Activated B cell treated with CpG ODN at 0.5 μM for 24 hours (primary cell): ENCODE results near the gene TOP2B. TPM values are rescaled to one million over a fixed set of nuclear protein-coding genes. Genes with fewer than 3 reads are reported as not detected.

Source experiments
- ATAC-seq: fragments of 200-7000 bp; cut with Tn5 transposase; one replicate; pipeline ENCODE4 v1.10.0; 2021; ENCODE audit warnings: low read depth, mild to moderate bottlenecking, moderate library complexity
- CTCF ChIA-PET: fragments of 350-600 bp; sonication (Branson Sonifier 250); formaldehyde crosslinking; loops from one replicate; lab custom pipeline; 2021; ENCODE audit warnings: antibody characterized with exemption; lab: Charles Lee
- POLR2A ChIA-PET: fragments of 350-600 bp; sonication (Branson Sonifier 250); formaldehyde crosslinking; loops from one replicate; lab custom pipeline; 2021; ENCODE audit warnings: antibody characterized with exemption; lab: Charles Lee
- DNase-seq: peaks from one replicate; pipeline ENCODE4 v3.0.0; 2022
- H3K27ac Mint-ChIP-seq: one replicate; pipeline ENCODE4 v1.8.0; 2020; ENCODE audit warnings: mixed read lengths
- H3K27me3 Mint-ChIP-seq: one replicate; pipeline ENCODE4 v1.8.0; 2021; ENCODE audit warnings: mixed read lengths
- H3K36me3 Mint-ChIP-seq: one replicate; pipeline ENCODE4 v1.8.0; 2021; ENCODE audit warnings: low read depth, mixed read lengths
- H3K4me1 Mint-ChIP-seq: one replicate; pipeline ENCODE4 v1.8.0; 2021; ENCODE audit warnings: mixed read lengths
- H3K4me3 Mint-ChIP-seq: one replicate; pipeline ENCODE4 v1.8.0; 2020; ENCODE audit warnings: mild to moderate bottlenecking, mixed read lengths
- H3K9me3 Mint-ChIP-seq: one replicate; pipeline ENCODE4 v1.8.0; 2020; ENCODE audit warnings: mixed read lengths
- intact Hi-C: fragments of 100-400 bp; cut with micrococcal nuclease; formaldehyde crosslinking; loops from one replicate; pipeline ENCODE4 v1.15.1; 2024
- total RNA-seq: library from RNA; stranded (reverse); gene quantifications from 2 replicates; pipeline ENCODE4 v1.2.3, GENCODE V29; 2022
- TF ChIP-seq, protein P1 (sequence below): fragments of 200-600 bp; IDR thresholded peaks from one replicate; pipeline ENCODE4 v1.8.0; 2022; ENCODE audit warnings: antibody characterized with exemption, mild to moderate bottlenecking

The TOP2B gene
- total RNA-seq, 1 donor from 2014 or later: 117 TPM

DNA sequence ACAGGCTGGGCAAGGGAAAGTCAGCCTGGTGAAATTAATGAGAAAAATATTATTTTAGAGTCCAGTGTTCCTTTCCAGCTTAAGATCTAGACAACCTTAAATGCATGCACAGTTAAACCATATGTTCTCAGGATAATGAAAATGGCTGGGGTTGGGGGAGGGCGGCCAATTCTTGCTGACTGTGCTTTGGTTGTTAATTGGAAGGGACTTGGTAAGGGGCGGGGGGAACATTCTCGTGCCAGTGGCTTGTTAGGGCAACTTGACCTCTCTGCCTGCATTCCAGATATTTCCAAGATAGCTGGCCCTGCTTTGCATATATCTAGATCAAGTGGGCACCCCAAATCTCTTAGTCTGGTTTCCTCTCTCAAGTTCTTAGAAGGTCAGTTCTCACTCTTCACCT, 112.5 kb downstream of the TOP2B start:
- TF ChIP-seq, protein P1, sequence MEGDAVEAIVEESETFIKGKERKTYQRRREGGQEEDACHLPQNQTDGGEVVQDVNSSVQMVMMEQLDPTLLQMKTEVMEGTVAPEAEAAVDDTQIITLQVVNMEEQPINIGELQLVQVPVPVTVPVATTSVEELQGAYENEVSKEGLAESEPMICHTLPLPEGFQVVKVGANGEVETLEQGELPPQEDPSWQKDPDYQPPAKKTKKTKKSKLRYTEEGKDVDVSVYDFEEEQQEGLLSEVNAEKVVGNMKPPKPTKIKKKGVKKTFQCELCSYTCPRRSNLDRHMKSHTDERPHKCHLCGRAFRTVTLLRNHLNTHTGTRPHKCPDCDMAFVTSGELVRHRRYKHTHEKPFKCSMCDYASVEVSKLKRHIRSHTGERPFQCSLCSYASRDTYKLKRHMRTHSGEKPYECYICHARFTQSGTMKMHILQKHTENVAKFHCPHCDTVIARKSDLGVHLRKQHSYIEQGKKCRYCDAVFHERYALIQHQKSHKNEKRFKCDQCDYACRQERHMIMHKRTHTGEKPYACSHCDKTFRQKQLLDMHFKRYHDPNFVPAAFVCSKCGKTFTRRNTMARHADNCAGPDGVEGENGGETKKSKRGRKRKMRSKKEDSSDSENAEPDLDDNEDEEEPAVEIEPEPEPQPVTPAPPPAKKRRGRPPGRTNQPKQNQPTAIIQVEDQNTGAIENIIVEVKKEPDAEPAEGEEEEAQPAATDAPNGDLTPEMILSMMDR: no peak
- ChIA-PET POLR2A (no interaction called here), CTCF (no interaction called here)
- Mint-ChIP-seq H3K4me3 (no peak overlapping the region), H3K36me3 (no peaks in the 10 kb centered on the region), H3K27ac (no peak overlapping the region), H3K4me1 (no peaks in the 10 kb centered on the region), H3K27me3 (peaks cover 7% of the 10 kb centered on the region), H3K9me3 (no peaks in the 10 kb centered on the region)
- DNase-seq (no peak), ATAC-seq (no peak)
- intact Hi-C loops: no loop called here

DNA sequence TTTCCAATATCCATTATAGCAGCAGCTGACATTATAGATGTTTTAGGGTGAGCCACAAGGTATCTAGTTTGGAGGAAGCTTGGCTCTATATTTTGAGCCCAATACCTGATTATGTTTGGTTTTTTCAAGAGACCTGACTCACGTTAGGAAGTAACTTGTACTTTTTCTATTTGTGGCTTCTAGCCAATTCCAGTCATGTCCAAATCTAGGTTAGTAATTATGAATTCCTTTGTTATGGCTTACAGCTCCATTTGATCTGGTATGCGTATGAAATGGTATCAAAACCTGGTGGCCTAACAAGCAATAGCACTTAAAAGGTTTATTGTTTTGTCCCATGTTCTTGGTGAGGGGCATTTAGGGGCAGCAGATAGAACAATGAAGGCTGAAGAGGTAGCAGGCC, 115.9 kb downstream of the TOP2B start:
- ATAC-seq (no peak), DNase-seq (no peak)
- intact Hi-C loops: no loop called here
- no peaks in the 10 kb centered on the region for H3K9me3 Mint-ChIP-seq
- POLR2A ChIA-PET: no interaction called here
- H3K4me3 Mint-ChIP-seq: no peak overlapping the region
- TF ChIP-seq, protein P1: no peak
- no peaks in the 10 kb centered on the region for H3K36me3 Mint-ChIP-seq
- peaks cover 5% of the 10 kb centered on the region for H3K27me3 Mint-ChIP-seq
- H3K27ac Mint-ChIP-seq: no peak overlapping the region
- no peaks in the 10 kb centered on the region for H3K4me1 Mint-ChIP-seq
- CTCF ChIA-PET: no interaction called here

DNA sequence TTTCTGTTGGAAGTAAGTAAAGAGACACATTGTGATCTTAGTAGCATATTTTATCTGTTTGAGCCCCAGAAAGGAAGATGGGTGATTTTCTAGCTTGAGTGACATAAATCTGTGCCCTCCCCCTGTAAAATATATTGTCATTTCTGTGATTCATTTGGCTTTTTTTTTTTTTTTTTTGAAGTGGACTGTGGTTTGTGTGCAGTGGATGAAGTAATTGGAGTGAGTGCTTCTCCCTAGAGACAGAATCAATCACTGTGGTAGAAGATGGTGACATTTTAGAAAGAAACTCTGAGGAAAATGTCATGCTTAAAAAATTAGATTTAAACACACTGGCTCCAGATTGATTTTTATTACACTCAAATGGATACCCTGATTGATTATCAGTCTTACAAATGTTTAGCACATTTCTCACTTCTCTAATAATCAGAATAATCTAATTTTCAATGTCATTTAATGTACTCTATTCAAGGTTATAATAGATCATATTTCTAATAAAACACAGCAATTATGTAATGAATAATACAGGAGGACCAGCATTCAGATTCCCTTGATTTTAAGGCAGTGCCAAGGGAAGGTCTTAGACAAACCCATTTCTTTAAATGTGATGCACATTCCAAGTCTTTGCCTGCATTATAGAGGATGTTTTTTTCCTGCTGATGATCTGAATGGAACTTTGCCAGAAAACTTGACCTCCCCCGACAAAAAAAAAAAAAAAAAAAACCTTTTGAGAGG, 116.6 kb downstream of the TOP2B start:
- H3K4me3 Mint-ChIP-seq: no peak overlapping the region
- no peaks in the 10 kb centered on the region for H3K36me3 Mint-ChIP-seq
- H3K27me3 Mint-ChIP-seq: peaks cover 2% of the 10 kb centered on the region
- intact Hi-C loops: no loop called here
- H3K4me1 Mint-ChIP-seq: no peaks in the 10 kb centered on the region
- ChIA-PET CTCF (no interaction called here), POLR2A (no interaction called here)
- ATAC-seq (no peak), DNase-seq (no peak)
- TF ChIP-seq, protein P1: no peak
- no peak overlapping the region for H3K27ac Mint-ChIP-seq
- H3K9me3 Mint-ChIP-seq: no peaks in the 10 kb centered on the region

Other genes with a start within 250 kb of the TOP2B start
- not detected in 2 replicates for gene RARB, start 236.6 kb downstream of the TOP2B start, total RNA-seq
- 104 and 127 TPM in 2 replicates for gene NGLY1, start 118.5 kb upstream of the TOP2B start, total RNA-seq
- 12.6 and 14.2 TPM in 2 replicates for gene OXSM, start 125.2 kb upstream of the TOP2B start, total RNA-seq